GM19193 (cell line): ENCODE measurements around the gene CCL2.

Experiments
- POLR2A ChIP-seq: IDR thresholded peaks from 4 replicates; pipeline ENCODE4 v1.6.1; 2011; ENCODE audit not compliant: insufficient read depth, insufficient read length; ENCODE audit errors: extremely low read depth

CCL2 gene

DNA sequence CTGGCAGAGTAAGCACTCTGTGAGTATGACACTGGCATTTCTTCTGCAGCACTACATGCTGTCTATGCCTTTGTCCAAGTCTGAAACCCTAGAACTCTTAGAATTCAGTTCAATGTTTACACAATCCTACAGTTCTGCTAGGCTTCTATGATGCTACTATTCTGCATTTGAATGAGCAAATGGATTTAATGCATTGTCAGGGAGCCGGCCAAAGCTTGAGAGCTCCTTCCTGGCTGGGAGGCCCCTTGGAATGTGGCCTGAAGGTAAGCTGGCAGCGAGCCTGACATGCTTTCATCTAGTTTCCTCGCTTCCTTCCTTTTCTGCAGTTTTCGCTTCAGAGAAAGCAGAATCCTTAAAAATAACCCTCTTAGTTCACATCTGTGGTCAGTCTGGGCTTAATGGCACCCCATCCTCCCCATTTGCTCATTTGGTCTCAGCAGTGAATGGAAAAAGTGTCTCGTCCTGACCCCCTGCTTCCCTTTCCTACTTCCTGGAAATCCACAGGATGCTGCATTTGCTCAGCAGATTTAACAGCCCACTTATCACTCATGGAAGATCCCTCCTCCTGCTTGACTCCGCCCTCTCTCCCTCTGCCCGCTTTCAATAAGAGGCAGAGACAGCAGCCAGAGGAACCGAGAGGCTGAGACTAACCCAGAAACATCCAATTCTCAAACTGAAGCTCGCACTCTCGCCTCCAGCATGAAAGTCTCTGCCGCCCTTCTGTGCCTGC lies at the start of gene CCL2:
Gene CCL2, plus strand, starts transcription at position 635 of the 730 bp plus-strand sequence. Its CDS starts 65 bp downstream, at position 700.
- TF ChIP-seq POLR2A = no peak

DNA sequence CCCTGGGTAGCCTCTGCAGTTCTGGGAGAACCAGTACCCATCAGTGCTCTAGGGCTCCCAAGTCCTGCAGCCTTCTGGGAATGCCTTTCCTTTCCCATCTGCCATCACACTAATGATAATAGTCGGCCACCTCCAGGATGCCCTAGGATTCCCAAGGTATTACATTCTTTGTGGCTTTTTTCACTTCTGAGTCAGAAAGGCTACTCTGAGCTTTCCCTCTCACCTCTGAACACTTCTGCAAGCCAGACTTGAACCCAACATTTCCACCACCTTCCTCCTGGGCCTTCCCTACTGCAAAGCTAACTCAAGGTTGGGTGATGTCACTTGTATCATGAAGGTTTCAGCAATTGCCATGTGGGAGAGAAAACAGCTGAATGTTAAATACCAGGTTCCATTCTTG lies 49.7 kb upstream of the CCL2 start:
- TF ChIP-seq POLR2A = no peak

- TF ChIP-seq POLR2A = no peak
Measured at GRCh38 chr17:34206569-34206968, 48.5 kb upstream of the CCL2 start.

DNA sequence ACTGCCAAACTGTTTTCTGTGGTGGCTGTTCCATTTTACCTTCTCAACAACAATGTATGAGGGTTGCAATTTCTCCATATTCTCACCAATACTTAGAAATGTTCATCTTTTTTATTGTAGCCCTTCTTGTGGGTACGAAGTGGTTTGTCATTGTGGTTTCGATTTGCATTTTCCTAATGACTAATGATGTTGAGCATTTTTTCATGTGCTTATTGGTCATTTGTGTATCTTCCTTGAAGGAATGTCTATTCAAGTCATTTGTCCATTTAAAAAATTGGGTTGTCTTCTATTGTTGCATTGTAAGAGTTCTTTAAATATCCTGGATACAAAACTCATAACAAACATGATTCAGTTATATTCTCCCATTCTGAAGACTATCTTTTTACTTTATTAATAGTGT lies 47.5 kb upstream of the CCL2 start:
- no peak for TF ChIP-seq POLR2A

DNA sequence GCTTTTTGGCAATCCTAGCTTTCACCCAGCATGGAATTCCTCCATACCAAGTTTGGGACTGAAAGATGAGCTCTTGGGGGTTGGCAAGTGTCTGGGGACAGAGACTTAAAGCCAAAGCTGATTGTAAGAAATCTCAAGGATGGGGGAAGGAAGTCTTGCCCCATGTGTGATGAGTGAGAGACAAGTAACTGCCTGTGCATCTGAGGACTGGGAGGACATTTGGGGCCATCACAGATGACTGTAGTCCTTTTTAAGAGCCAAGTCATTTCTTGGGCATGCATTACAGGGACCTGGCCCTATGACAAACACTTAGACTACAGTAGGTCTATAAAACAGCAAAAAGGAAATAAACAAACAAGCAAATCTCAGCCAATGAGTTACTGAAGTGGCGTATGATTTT lies 36.3 kb upstream of the CCL2 start:
- no peak for TF ChIP-seq POLR2A

DNA sequence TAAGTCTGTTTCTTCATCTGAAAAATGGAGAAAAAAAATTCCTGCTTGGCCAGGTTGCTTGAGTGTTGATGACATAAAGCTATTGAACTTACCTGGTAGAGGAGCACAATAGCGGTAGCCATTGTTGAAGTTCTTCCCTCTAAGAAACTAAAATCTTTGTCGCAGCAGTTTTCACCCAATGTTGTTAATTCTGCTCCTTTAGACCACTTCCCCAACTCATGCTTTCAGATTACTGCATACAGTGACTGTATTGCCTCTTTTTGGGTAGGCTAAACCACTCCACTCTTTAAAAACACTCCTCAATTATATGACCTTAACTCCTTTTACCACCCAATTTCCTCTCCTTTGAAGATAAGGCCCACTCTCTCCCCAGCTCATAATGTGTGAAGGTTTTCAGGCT lies 35.7 kb upstream of the CCL2 start:
- TF ChIP-seq POLR2A = no peak

DNA sequence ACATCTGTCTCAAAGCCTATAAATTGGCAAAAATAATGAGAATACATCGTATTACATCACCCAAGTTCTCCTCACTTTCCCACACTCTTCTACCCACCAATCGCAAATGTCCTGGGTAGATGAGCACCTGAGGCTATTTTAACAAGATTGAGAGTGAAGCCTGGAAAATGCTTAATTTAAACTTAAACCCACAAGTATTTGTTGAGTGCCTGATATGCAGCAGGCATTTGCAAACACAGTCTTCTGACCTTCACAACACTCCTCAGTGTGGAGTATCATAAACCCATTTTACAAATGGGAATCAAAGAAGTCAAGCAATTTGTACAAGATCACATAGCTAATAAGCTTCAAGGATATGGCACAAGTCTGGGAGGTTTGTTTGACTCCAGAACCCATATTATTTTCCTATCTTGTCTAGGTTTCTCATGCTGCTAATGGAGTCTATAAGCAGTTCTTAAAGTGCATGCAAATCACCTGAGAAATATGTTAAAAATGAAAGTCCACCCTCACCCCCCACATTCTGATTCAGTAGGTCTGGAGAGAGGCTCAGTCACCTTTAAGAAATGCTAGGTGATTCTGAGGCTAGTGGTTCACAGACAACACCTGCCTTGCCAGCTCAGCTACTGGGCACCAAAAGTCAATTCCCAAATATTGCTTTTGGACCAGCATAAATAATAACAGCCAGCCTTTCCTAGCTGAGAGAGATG lies 34.9 kb upstream of the CCL2 start:
- no peak for TF ChIP-seq POLR2A

DNA sequence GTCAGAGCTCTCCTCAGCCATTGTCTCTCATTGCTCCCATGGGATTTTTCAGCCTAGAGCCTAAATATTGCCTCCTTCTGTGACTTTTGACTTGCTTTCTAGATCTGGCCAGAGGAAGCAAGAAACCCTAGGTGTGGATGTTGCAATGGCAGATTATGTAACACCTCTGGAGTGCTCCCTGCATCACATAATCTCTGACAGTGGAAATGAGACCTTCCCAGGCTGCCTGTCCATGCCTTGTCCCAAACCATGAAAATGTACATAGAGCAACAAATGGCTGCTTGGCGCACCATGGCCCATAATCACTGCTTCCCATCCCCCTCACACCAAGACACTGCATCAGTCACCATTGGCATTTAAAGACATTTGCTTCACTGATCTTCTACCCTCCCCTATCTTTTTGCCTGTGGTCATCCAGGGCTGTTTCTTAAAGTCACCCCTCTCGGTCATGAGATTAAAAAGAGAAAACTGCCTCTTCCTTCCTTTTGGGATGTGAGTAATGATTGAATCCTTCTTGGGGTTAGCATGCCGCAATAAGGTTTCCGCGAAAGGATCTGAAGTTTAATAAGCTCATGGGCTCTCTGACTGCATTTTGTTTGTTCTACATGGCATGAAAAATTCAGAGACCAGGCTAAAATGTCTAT lies 34.2 kb upstream of the CCL2 start:
- TF ChIP-seq POLR2A = no peak

GRCh38 chr17:34221411-34221810 lies 33.7 kb upstream of the CCL2 start:
- no peak for TF ChIP-seq POLR2A

DNA sequence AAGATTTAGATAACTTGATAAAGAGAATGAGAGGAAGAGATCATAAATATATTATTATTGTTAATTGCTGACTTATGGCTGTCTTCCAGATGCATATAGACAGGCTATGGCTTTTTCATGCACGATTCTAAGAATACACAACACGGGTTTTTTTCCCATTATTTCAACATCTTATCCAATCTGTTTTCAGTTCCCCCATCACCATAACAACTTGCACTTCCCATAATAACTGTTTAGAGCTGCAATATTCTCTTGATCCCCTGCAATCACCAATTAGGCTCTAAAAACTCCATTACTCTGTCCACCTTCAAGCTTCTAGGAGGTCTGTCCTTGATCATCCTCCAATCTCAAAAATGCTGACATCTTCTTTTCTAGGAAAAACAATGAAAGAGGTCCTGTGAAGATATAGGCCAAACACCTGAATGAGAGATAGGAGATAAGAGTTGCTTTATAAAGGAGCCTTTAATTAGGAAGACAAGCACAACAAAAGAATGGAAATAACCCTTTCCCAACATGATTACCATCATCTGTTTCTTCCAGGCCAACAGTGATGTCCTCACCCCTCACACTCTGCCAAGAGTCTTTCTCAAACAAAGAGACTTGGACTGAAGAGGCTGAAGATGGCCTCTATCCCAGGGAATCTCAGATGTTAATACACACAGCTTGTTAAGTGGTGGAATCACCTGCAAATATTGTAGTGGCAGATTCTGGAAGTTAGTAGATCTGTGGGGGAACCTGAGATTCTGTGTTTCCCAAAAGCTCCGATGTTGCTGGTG lies 32.2 kb upstream of the CCL2 start:
- TF ChIP-seq POLR2A = no peak

DNA sequence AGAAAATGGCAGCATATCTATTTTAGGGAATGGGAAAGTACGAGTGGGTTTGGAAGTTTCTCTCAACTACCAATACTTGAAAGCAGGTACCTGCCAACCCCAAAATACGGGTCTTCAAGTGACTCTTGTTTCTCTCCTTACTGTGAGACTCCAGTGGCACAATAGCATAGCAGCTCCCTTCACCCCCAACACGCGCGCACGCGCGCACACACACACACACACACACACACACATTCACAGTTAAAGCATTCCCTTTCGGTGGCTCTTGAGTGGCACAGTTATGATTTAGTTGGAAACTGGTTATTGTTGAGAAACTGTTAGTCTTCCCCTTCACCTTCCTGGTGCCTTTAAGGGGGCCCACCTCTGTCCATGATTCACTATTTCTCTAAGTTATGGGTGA lies 30.0 kb upstream of the CCL2 start:
- TF ChIP-seq POLR2A = no peak

- no peak for TF ChIP-seq POLR2A
Measured at GRCh38 chr17:34226011-34226743, 28.9 kb upstream of the CCL2 start.

DNA sequence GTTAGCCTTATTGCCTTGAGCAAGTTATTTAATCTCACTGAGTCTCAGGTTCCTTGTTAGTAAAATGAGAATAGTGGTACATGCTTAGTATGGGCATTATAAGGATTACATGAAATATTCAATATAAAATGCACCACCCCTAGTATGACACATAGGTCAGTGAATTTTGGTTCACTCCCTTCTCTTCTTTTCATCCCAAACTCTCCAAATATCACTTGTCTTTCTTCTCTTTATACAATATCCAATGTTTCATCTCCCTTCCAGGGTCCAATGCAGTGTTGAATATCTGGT lies 28.4 kb upstream of the CCL2 start:
- TF ChIP-seq POLR2A = no peak

DNA sequence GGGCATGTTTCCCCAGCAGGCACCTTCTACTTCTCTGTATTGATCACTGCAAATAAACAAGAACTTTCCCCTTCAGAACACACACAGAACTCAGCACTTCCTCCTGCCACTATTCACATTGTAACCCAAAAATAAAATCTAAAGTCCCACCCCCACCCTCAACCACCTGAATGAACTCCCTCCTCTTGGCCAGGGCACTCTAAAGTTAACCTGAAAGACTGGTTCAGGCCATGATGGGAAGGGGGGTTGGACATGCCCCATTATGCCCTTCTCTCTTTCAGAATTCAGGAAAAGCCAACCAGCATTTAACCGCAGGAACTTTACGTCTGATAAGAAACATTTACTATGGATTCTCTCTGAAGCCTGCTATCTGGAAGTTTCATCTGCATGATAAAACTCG lies 27.4 kb upstream of the CCL2 start:
- TF ChIP-seq POLR2A = no peak

DNA sequence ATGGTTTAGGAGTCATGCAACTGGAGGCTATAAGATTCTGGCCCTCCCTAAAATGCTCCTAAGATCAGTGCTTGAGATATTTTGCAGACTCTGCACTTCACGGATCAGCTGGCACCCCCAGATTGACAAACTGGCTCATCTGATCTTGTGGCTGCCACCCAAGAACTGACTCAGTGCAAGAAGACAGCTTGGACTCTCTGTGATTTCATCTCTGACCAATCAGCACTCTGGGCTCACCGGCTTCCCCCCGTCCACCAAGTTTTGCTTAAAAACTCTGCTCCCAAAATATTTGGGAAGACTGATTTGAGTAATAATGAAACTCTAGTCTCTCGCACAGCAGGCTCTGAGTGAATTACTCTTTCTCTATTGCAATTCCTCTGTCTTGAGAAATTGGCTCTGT lies 26.3 kb upstream of the CCL2 start:
- TF ChIP-seq POLR2A = no peak
